Muscle of leg (tissue), 11 donors: Measurements from ENCODE around the gene UBA3. TPM values are rescaled to one million over a fixed set of nuclear protein-coding genes. Genes with fewer than 3 reads are reported as not detected.

Experiments used
- DNase-seq: peaks from one replicate; pipeline ENCODE4 v3.0.0; 2013
- H3K27ac ChIP-seq: one replicate; pipeline ENCODE4 v1.5.1; 2013; ENCODE audit warnings: mild to moderate bottlenecking, low read length, control low read depth
- H3K27me3 ChIP-seq: one replicate; pipeline ENCODE4 v1.6.1; 2013; ENCODE audit warnings: low read length; ENCODE audit not compliant: control insufficient read depth, insufficient read depth
- H3K36me3 ChIP-seq: one replicate; pipeline ENCODE4 v1.6.1; 2013; ENCODE audit warnings: low read length; ENCODE audit not compliant: control insufficient read depth, insufficient read depth
- H3K4me1 ChIP-seq: one replicate; pipeline ENCODE4 v1.6.1; 2013; ENCODE audit warnings: low read length; ENCODE audit not compliant: control insufficient read depth, insufficient read depth
- H3K4me3 ChIP-seq: one replicate; pipeline ENCODE4 v1.5.1; 2013; ENCODE audit warnings: low read length, control low read depth
- H3K9me3 ChIP-seq: replicated peaks from 2 replicates; pipeline ENCODE4 v1.6.1; 2013; ENCODE audit warnings: low read depth, low read length; ENCODE audit not compliant: control insufficient read depth
- WGBS: methylation state at CpG from one replicate; pipeline ENCODE4 v1.1.5; 2013; ENCODE audit warnings: missing lambda C conversion rate; ENCODE audit not compliant: insufficient coverage; 5-methylcytosine and 5-hydroxymethylcytosine counted together
- polyA plus RNA-seq, 8 donors: library from polyadenylated mRNA; unstranded; fragments of 120-200 nt; gene quantifications; one replicate each; pipeline versions ENCODE4 v1.2.1 to v1.2.3, GENCODE V29; 2013; ENCODE audit warnings: inconsistent platforms in 1 of 8, low replicate concordance in 1 of 8; ENCODE audit not compliant: insufficient read length in 8 of 8, insufficient read depth in 1 of 8
- total RNA-seq: library from RNA; stranded (reverse); fragments of 120-200 nt; gene quantifications from one replicate; pipeline ENCODE4 v1.2.4, GENCODE V29; 2013

Gene UBA3
- total and polyA plus RNA-seq, 9 donors: 40.9 to 51.1 (median 42.8) TPM

GRCh38 chr3:69051756-69052471, 28.3 kb downstream of the UBA3 start, which contains the start of gene TMF1:
Gene TMF1 (minus strand): TSS chr3:69052333. CDS start chr3:69052086, 247 bp downstream.
- WGBS: 0% methylated on average over 39 of the region's 45 CpGs
- peaks cover 7% of the 10 kb centered on the region for H3K4me1 ChIP-seq
- peak within 1 kb of the TSS; percentile 95 for H3K4me3 ChIP-seq
- peak; percentile 99 for DNase-seq
- peaks cover 19% of the 10 kb centered on the region for H3K36me3 ChIP-seq
- peak within 1 kb of the TSS; percentile 99 for H3K27ac ChIP-seq
- no peaks in the 10 kb centered on the region for H3K27me3 ChIP-seq
- no peaks in the 10 kb centered on the region for H3K9me3 ChIP-seq

DNA sequence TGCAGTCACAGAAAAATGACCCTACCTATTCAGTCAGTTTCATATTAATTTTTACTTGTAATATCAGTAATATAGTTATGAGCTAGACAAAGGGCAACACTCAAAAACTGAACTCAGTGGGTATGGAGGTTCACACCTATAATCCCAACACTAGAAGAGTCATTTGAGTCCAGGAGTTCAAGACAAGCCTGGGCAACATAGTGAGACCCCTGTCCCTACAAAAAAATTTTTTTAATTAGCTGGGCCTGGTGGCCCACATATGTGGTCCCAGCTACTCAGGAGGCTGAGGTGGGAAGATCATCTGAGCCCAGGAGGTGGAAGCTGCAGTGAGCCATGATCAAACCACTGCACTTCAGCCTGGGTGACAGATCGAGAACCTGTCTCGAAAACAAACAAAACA, 31.2 kb downstream of the UBA3 start:
- Histone ChIP-seq H3K9me3 (no peaks in the 10 kb centered on the region), H3K36me3 (peaks cover 20% of the 10 kb centered on the region), H3K4me1 (peaks cover 7% of the 10 kb centered on the region), H3K27ac (no peak overlapping the region), H3K4me3 (no peak overlapping the region), H3K27me3 (no peaks in the 10 kb centered on the region)
- WGBS: no CpG with 5 or more reads among the region's 2 CpGs
- DNase-seq: no peak

DNA sequence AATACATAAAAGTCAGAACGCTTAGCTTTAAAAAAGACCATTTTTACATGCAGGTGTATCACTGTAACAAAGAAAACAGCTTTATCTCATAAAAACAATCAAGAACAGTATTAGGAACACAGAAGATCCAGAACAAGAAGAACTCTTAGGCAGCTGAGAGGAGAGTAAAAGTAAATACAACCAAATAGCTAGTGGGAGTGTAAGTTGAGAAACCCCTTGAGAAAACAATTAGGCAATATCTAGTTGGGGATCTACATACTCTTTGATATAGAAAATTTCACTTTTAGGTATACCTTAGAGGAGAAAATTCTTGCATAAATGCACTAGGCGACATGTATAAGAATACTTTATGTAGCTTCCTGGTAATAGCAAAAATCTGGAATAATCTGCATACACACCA, 35.6 kb downstream of the UBA3 start:
- Histone ChIP-seq H3K9me3 (no peaks in the 10 kb centered on the region), H3K4me1 (no peaks in the 10 kb centered on the region), H3K36me3 (peaks cover 35% of the 10 kb centered on the region), H3K27me3 (no peaks in the 10 kb centered on the region), H3K4me3 (no peak overlapping the region), H3K27ac (no peak overlapping the region)
- DNase-seq: no peak
- whole genome bisulfite sequencing: no CpG with 5 or more reads among the region's 2 CpGs

DNA sequence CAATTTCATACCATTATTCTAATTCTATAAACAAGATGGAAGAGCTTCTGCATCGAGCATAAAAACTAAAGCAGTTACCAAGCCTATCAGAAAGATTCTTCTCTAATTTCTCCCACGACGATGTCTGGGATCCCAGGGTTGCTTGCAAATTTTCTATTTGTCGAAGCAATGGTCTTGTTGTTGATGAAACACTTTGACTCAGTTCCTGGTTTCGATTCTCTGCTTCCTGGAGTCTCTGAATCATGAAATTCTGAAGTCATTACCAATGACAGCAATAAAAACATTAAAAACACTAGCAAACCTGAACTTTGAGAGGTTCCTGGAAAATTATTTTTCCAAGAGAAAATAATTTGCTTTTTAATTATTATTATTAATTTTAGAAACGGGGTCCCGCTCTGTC, 46.7 kb downstream of the UBA3 start:
- DNase-seq: peak; percentile 26
- Histone ChIP-seq H3K4me3 (no peak overlapping the region), H3K27me3 (no peaks in the 10 kb centered on the region), H3K9me3 (no peaks in the 10 kb centered on the region), H3K36me3 (peaks cover 34% of the 10 kb centered on the region), H3K4me1 (no peaks in the 10 kb centered on the region), H3K27ac (no peak overlapping the region)
- WGBS: no CpG with 5 or more reads among the region's 7 CpGs

DNA sequence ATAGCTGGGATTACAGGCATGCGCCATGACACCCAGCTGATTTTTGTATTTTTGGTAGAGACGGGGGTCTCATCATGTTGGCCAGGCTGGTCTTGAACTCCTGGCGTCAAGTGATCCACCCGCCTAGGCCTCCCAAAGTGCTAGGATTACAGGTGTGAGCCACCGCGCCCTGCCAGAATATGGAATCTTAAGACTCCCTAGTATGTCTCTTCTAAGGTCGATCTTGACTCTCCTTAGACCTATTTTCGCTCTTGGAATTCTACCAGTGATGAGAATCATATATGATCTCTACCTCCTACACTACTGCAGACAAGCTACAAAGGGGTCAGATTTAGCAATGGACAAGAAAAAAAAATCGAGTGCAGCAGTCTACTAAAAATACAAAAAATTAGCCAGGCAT, 47.4 kb downstream of the UBA3 start:
- H3K27me3 ChIP-seq: no peaks in the 10 kb centered on the region
- H3K4me1 ChIP-seq: no peaks in the 10 kb centered on the region
- no peak overlapping the region for H3K27ac ChIP-seq
- no peak overlapping the region for H3K4me3 ChIP-seq
- peaks cover 32% of the 10 kb centered on the region for H3K36me3 ChIP-seq
- no peak for DNase-seq
- H3K9me3 ChIP-seq: no peaks in the 10 kb centered on the region
- WGBS: 95% methylated on average over 6 of the region's 9 CpGs

DNA sequence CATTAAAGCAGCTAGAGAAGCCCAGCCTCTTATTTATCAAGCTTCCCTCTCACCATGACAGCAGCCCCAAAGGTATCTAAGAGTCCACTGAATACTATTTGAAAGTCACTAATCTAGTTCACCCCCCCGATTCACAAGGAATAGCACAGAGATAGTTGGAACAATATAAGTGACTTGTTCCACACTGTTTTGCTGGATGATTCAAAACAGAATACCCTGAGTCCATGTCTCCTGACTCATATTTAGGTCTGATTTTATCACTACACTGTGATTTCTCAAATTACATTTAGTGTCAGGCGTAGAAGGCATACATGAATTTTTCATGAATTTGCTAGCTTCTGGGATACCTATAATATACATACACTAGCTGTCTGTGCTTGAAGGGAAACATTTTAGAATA, 48.0 kb downstream of the UBA3 start:
- Histone ChIP-seq H3K27me3 (no peaks in the 10 kb centered on the region), H3K4me3 (no peak overlapping the region), H3K36me3 (peaks cover 29% of the 10 kb centered on the region), H3K4me1 (no peaks in the 10 kb centered on the region), H3K9me3 (no peaks in the 10 kb centered on the region), H3K27ac (no peak overlapping the region)
- no peak for DNase-seq
- WGBS: no CpG with 5 or more reads among the region's 2 CpGs

DNA sequence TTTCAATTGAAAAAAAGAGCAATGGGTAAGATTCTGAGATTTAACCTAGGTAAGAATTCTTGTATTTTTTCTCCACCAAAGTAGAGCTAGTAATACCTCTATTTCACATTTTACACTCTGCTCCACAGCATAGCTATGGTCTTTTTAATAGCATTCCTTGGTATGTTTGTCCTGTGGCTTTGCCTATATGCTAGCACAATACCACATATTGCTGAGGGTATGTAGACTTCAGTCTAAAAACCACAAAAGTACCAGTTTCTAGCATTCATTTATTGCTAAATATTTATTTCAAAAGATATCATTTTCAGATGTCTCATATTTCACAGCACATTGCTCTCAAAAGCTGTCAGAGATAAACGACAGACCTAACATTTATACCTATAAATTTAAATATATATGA, 48.5 kb downstream of the UBA3 start:
- Histone ChIP-seq H3K9me3 (no peaks in the 10 kb centered on the region), H3K36me3 (peaks cover 27% of the 10 kb centered on the region), H3K4me1 (no peaks in the 10 kb centered on the region), H3K27ac (no peak overlapping the region), H3K4me3 (no peak overlapping the region), H3K27me3 (no peaks in the 10 kb centered on the region)
- no CpG with 5 or more reads among the region's 1 CpG for WGBS
- no peak for DNase-seq

DNA sequence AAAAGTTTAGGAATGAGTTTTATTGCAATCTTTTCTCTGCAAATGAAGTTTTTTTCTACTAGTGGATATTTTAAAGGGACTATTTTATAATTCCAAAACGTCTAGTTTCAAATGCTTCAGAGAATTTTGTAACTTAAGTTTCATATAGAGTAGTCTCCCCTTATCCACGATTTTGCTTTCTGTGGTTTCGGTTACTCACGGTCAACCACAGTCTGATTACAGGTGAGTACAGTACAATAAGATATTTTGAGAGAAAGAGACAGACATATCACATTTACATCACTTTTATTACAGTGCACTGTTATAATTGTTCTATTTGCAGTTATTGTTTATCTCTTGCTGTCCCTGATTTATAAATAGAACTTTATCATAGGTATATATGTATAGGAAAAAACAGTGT, 59.3 kb downstream of the UBA3 start:
- no peak for DNase-seq
- H3K4me3 ChIP-seq: no peak overlapping the region
- H3K27ac ChIP-seq: no peak overlapping the region
- no CpG with 5 or more reads among the region's 4 CpGs for WGBS
- peaks cover 16% of the 10 kb centered on the region for H3K36me3 ChIP-seq
- no peaks in the 10 kb centered on the region for H3K4me1 ChIP-seq
- H3K27me3 ChIP-seq: no peaks in the 10 kb centered on the region
- no peaks in the 10 kb centered on the region for H3K9me3 ChIP-seq

DNA sequence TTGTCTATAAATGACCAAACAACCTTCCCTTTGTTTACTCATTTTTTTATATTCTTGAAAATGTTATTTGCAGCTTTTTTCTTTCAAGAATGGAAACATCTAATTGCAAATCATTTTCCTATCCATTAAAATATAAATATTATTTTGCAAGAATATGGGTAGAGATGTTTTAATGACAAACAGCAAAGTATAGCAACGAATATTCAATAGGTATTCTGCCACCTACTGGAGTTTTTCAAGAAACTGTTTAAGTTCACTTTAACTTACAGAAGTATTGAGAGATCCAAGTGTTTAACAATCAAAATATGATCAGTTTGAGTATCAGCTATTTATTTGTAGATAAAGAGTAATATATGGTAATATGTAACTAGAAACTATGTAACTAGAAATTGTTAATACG, 59.7 kb downstream of the UBA3 start:
- Histone ChIP-seq H3K27me3 (no peaks in the 10 kb centered on the region), H3K4me3 (no peak overlapping the region), H3K4me1 (no peaks in the 10 kb centered on the region), H3K27ac (no peak overlapping the region), H3K36me3 (peaks cover 14% of the 10 kb centered on the region), H3K9me3 (no peaks in the 10 kb centered on the region)
- no CpG with 5 or more reads among the region's 2 CpGs for WGBS
- no peak for DNase-seq

- no peak overlapping the region for H3K27ac ChIP-seq
- H3K4me3 ChIP-seq: no peak overlapping the region
- no CpG with 5 or more reads among the region's 2 CpGs for WGBS
- peaks cover 10% of the 10 kb centered on the region for H3K4me1 ChIP-seq
- H3K27me3 ChIP-seq: no peaks in the 10 kb centered on the region
- peaks cover 6% of the 10 kb centered on the region for H3K36me3 ChIP-seq
- H3K9me3 ChIP-seq: no peaks in the 10 kb centered on the region
- no peak for DNase-seq
Measured at GRCh38 chr3:69016901-69017300, 63.3 kb downstream of the UBA3 start.

- no CpG with 5 or more reads among the region's 4 CpGs for WGBS
Measured at GRCh38 chr3:69016102-69016501, 64.1 kb downstream of the UBA3 start.

More at GRCh38 chr3:69016102-69016501, 64.1 kb downstream of the UBA3 start:
- Histone ChIP-seq H3K27ac (no peak overlapping the region), H3K9me3 (no peaks in the 10 kb centered on the region), H3K4me3 (no peak overlapping the region), H3K36me3 (peaks cover 6% of the 10 kb centered on the region), H3K27me3 (no peaks in the 10 kb centered on the region), H3K4me1 (peaks cover 10% of the 10 kb centered on the region)
- DNase-seq: no peak
